GM12801 (cell line): ENCODE data around the gene IRF1.

Experiments
- TF ChIP-seq, protein P1 (sequence below): IDR thresholded peaks from one replicate; pipeline ENCODE4 v1.5.1; 2011; ENCODE audit warnings: control low read depth; ENCODE audit not compliant: insufficient read length; ENCODE audit errors: extremely low read depth

Gene IRF1

GRCh38 chr5:132487095-132487428, 3.5 kb downstream of the IRF1 start:
- TF ChIP-seq, protein P1, sequence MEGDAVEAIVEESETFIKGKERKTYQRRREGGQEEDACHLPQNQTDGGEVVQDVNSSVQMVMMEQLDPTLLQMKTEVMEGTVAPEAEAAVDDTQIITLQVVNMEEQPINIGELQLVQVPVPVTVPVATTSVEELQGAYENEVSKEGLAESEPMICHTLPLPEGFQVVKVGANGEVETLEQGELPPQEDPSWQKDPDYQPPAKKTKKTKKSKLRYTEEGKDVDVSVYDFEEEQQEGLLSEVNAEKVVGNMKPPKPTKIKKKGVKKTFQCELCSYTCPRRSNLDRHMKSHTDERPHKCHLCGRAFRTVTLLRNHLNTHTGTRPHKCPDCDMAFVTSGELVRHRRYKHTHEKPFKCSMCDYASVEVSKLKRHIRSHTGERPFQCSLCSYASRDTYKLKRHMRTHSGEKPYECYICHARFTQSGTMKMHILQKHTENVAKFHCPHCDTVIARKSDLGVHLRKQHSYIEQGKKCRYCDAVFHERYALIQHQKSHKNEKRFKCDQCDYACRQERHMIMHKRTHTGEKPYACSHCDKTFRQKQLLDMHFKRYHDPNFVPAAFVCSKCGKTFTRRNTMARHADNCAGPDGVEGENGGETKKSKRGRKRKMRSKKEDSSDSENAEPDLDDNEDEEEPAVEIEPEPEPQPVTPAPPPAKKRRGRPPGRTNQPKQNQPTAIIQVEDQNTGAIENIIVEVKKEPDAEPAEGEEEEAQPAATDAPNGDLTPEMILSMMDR, result no peak

DNA sequence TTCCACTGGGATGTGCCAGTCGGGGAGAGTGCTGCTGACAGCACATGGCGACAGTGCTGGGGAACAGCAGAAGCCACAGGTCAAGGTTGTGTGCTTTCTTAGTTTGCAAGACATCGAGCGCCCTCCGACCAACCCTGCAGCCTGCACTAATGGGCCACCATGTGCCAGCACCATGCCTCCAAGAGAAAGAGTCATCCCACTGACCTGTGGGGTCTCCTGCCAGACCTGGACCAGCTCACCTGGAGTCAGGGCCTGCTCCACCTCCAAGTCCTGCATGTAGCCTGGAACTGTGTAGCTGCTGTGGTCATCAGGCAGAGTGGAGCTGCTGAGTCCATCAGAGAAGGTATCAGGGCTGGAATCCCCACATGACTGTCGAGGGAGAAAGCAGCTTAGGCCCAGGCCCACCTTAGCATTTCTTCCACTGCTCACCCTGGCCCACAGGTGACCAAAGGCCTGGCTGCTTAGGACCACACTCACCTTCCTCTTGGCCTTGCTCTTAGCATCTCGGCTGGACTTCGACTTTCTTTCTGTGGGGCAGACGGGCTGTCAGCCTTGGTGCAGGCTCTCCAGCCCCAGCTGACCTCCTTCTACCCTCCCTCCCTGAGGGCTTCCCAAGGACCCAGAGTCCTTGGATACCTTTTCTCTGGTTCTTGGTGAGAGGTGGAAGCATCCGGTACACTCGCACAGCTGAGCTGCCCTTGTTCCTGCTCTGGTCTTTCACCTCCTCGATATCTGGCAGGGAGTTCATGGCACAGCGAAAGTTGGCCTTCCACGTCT, 4.1 kb downstream of the IRF1 start:
- TF ChIP-seq, protein P1, result no peak

DNA sequence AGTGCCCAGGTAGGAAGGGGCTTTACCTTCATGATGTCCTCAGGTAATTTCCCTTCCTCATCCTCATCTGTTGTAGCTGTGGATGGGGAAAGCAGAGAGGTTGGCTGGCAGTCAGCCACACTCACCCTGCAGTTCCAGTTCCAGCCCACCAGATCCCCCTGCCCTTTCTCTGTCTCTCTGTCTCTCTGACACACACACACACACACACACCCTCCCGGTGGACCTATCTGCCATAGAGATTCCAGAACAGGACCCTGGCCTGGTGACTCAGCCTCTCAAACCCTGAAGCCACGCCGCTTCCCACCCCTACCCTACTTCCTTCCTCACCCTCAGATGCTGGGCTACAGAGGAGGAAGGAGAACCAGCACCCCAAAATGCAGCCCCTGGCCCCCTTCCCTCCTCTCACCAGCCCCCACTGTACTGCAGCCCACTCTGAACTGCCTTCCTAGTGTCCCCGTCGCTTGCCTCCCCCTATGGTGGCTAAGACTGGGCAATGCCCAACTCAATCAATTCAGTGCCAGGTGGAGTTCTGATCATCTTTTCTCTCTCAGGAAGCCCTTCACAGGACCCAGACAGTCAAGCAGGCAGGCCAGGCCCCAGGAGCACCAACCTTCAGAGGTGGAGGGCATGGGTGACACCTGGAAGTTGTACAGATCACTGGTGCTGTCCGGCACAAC, 4.8 kb downstream of the IRF1 start:
- TF ChIP-seq, protein P1, result no peak

DNA sequence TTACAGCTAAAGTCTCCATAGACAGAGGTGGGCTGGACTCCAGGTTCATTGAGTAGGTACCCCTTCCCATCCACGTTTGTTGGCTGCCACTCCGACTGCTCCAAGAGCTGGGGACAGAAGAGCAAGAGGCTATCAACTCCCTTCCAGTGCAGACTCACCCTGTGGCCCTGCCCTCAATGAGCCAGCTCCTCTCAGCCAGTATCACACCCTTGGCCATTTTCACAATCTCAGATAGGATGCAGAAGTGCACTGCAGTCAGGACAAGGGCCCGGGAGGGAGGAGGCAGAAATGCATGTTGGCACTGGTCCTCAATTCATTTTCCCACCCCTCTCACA, 6.2 kb downstream of the IRF1 start:
- TF ChIP-seq, protein P1, result no peak

DNA sequence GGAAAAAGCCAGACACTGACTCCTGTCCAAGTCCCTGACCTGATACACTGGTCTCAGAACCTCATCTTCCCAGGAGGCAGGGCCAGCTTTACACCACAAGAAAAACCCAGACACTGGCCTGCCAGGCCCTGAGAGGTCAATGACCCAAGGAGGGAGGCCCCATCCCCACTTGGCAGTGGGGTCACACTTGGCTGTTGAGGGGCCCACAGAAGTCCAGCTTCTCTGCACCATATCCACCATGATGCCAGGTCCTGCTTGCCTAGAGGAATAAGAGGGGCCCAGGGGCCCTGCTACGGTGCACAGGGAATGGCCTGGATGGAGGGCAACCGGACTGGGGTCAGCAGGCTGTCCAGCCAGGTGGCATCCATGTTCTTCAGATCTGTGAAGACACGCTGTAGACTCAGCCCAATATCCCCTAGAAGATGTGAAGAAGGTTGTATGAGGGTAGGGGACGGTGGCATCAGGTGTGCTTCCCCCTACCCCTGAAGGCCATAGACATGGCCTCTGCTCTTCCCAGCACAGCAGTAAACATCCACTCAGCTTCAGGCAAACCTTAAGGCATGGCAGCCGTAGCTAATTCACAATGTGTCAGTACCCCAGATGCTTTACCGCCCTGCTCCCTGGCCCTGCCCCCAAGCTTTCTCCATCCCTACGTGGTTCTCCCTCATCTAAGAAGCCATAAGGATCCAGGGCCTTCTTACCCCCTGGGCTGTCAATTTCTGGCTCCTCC, 6.7 kb downstream of the IRF1 start:
- TF ChIP-seq, protein P1, result no peak

DNA sequence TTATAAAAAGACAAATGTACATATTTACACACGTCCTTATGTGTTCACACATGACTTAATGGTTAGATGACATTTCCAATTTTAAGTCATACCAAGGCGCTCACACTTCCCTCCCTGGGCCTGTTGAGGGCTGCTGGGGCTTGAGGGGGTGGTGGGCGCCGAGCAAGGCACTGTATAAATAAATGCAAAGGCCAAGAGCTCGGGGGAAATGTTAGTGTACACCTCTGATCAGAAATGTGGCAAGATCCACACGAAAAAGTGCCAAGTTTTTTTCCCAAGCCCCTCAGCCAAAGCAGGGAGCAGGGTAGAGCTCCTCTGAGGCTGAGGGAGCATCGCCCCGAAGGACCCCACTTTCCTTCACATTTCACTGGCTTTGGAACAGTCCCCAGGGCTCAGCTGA, 7.5 kb downstream of the IRF1 start:
- TF ChIP-seq, protein P1, result no peak

DNA sequence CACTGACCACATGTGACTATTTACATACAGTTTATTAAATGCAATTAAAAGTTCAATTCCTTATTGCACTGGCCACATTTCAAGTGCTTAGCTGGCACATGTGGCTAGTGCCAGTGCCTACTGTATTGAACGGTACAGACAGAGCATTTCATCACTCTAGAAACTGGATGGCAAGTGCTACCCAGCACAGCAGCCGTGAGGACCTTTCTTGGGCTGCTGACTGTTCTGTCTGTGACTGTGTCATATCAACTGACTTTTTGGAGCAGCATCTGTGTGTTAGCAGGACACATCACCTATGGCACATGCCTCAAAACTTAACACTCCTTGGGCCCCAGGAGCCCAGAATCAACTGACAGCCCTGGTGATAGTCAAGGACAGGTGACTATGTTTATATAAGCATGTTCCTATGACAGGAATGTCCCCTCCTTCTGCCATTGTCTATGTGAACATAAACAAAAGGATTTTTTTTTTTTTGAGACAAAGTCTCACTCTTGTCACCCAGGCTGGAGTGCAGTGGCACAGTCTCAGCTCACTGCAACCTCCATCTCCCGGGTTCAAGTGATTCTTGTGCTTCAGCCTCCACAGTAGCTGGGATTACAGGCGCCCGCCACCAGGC, 8.9 kb downstream of the IRF1 start:
- TF ChIP-seq, protein P1, result no peak
